ENCODE data around the gene TRAPPC6A.

TRAPPC6A gene

GRCh38 chr19:45171211-45171623 is 6.8 kb downstream of the TRAPPC6A start:
- TF ChIP-seq, protein P1, sequence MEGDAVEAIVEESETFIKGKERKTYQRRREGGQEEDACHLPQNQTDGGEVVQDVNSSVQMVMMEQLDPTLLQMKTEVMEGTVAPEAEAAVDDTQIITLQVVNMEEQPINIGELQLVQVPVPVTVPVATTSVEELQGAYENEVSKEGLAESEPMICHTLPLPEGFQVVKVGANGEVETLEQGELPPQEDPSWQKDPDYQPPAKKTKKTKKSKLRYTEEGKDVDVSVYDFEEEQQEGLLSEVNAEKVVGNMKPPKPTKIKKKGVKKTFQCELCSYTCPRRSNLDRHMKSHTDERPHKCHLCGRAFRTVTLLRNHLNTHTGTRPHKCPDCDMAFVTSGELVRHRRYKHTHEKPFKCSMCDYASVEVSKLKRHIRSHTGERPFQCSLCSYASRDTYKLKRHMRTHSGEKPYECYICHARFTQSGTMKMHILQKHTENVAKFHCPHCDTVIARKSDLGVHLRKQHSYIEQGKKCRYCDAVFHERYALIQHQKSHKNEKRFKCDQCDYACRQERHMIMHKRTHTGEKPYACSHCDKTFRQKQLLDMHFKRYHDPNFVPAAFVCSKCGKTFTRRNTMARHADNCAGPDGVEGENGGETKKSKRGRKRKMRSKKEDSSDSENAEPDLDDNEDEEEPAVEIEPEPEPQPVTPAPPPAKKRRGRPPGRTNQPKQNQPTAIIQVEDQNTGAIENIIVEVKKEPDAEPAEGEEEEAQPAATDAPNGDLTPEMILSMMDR (IDR thresholded peaks at IDR 0.05; ENCODE audit: control insufficient read depth, extremely low read depth, insufficient read depth): no peak
- H3K4me3 ChIP-seq (ENCODE audit: low read depth, low read length): no peak overlapping the region
- no peak for DNase-seq (ENCODE audit: low read depth)

DNA sequence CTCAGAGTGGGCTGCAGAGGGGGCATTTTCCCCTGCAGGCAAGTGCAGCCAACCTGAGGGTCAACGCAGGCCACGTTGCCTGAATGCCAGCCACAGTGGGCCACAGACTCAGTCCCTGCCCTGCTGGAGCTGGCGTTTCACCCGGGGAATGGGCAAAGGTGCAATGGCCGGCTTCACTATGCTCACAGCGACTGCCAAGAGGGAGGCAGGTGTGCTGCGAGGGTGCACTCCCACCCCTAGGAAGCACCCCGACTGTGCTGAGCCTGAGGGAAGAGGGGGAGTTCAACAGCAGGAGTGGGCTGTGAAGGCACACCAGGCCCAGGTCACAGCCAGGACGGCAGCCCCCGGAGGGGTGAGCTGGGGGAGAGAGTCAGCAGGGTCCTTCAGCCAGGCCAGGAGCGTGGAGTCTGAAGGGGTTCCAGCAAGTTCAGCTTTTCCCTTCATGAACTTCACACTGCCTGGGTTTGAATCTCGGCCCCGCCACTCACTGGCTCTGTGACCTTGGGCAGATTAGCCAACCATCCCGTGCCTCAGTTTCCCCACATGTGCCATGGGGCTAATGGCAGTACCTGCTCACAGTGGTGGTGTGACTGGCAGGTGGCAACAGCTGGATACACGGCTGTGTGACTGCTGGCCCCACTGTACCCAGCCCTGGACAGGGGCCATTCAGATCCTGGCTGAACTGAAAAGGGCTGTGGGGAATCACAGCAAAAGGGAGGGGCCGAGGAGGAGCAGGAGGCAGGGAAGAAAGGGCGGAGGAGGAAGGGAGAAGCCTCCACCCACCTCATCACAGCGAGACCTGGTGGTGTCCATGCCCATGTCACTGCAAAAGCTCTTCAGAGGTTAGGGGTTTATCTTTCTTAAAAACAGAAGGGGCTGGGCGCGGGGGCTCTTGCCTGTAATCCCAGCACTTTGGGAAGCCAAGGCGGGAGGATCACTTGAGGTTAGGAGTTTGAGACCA is 7.6 kb downstream of the TRAPPC6A start:
- H3K4me3 ChIP-seq (ENCODE audit: low read depth, low read length): no peak overlapping the region
- DNase-seq (ENCODE audit: low read depth): no peak
- TF ChIP-seq, protein P1 (IDR thresholded peaks at IDR 0.05; ENCODE audit: control insufficient read depth, extremely low read depth, insufficient read depth): no peak

DNA sequence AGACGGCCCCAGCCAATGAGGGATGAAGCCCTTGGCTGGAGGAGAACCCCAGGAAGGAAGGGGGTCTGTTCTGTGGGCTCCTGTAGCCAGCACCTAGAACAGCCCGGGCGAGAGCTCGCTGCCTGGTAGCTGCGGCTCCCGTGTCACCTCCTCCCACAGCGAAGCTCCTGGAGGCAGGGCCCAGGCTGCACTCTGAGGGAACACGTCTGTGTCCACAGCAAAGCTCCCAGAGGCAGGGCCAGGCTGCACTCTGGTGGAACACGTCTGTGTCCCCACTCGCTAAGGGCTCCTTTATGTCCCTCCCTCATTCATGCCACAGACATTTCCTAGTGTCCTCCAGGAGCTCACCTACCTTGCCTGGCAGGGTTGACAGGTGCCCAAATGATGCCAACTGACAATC is 8.4 kb downstream of the TRAPPC6A start:
- DNase-seq (ENCODE audit: low read depth): no peak
- TF ChIP-seq, protein P1 (IDR thresholded peaks at IDR 0.05; ENCODE audit: control insufficient read depth, extremely low read depth, insufficient read depth): no peak
- no peak overlapping the region for H3K4me3 ChIP-seq (ENCODE audit: low read depth, low read length)

DNA sequence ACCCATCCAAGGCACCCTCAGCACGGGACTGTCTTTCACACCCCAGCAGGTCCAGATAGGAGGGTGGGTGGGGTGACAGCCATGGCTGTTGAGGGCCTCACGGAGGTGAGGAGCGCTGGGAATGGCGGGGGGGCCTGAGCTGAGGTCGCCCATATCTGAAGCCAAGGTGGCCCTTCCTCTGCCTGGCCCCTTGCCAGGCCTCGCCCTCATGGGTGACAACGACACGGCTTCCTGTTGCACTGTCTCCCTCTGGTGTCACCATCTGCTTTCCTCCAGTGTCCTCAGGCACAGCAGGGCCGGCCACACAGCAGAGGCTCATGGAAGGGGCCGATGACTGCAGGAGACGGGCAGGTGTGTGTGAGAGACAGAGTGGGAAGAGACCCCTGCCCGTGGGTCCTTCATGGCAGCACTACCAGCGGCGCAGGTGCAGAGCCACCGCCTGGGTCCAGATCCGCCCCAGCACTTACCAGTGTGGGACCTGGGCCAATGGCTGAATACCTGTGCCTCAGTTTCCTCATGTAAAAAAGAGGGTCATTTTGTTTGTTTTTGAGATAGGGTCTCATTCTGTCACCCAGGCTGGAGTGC is 9.2 kb downstream of the TRAPPC6A start:
- TF ChIP-seq, protein P1 (IDR thresholded peaks at IDR 0.05; ENCODE audit: control insufficient read depth, extremely low read depth, insufficient read depth): no peak
- no peak for DNase-seq (ENCODE audit: low read depth)
- no peak overlapping the region for H3K4me3 ChIP-seq (ENCODE audit: low read depth, low read length)

GRCh38 chr19:45166723-45167252 is 11.2 kb downstream of the TRAPPC6A start:
- TF ChIP-seq, protein P1 (IDR thresholded peaks at IDR 0.05; ENCODE audit: control insufficient read depth, extremely low read depth, insufficient read depth): no peak
- no peak for DNase-seq (ENCODE audit: low read depth)
- no peak overlapping the region for H3K4me3 ChIP-seq (ENCODE audit: low read depth, low read length)

DNA sequence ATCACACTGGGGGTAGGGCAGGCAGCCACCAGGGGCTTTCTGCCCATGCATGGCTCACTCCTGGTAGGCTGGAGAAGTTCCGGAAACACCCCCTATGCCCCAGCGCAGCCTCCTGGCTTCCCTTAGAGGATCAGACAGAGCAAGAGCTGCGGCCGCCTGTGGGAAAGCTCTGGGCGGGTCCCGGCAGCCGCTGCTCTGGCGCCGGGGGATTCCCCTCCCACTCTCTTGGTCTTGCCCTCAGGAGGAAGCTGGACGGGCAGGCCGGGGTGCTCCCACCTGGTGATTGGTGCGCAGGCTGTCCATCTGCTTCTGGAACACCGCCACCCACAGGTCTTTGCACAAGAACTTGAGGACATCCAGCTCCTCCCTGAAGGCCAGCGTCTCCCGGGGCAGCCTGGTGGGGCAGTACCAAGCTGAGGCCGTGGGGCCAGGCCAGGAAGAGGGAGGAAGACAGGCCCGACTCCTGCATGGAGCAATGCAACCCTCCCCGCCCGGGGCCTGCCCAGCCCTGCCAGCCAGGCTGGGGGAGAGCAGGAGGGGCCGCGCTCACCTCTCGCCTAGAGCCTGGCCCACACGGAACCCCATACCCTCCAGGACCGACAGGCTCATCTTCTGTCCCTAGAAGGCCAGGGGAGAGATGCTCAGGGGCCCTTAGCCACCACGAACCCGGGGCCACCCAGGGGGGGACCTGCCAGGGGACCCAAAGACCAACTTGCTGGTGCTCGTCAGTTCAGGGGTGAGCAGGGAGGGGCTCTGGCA is 13.3 kb downstream of the TRAPPC6A start:
- TF ChIP-seq, protein P1 (IDR thresholded peaks at IDR 0.05; ENCODE audit: control insufficient read depth, extremely low read depth, insufficient read depth): no peak
- peak; percentile 19 for DNase-seq (ENCODE audit: low read depth)

More for the DNA sequence above, 13.3 kb downstream of the TRAPPC6A start:
- no peak overlapping the region for H3K4me3 ChIP-seq (ENCODE audit: low read depth, low read length)

Measured in LNCaP clone FGC (cell line).